AG09319 (cell line): Measurements from ENCODE around the gene AK8.

Experiments used
- DNase-seq: peaks from one replicate; pipeline ENCODE4 v3.0.0-alpha.2; 2010; ENCODE audit warnings: low read depth; ENCODE audit errors: extremely low read depth
- TF ChIP-seq, protein P1 (sequence below): IDR thresholded peaks from 2 replicates; pipeline ENCODE4 v1.5.1; 2011; ENCODE audit warnings: low read depth, mild to moderate bottlenecking, inconsistent platforms, low read length, moderate library complexity

AK8 gene

GRCh38 chr9:132824951-132825350, 53.1 kb downstream of the AK8 start:
- TF ChIP-seq, protein P1, sequence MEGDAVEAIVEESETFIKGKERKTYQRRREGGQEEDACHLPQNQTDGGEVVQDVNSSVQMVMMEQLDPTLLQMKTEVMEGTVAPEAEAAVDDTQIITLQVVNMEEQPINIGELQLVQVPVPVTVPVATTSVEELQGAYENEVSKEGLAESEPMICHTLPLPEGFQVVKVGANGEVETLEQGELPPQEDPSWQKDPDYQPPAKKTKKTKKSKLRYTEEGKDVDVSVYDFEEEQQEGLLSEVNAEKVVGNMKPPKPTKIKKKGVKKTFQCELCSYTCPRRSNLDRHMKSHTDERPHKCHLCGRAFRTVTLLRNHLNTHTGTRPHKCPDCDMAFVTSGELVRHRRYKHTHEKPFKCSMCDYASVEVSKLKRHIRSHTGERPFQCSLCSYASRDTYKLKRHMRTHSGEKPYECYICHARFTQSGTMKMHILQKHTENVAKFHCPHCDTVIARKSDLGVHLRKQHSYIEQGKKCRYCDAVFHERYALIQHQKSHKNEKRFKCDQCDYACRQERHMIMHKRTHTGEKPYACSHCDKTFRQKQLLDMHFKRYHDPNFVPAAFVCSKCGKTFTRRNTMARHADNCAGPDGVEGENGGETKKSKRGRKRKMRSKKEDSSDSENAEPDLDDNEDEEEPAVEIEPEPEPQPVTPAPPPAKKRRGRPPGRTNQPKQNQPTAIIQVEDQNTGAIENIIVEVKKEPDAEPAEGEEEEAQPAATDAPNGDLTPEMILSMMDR = no peak
- no peak for DNase-seq

DNA sequence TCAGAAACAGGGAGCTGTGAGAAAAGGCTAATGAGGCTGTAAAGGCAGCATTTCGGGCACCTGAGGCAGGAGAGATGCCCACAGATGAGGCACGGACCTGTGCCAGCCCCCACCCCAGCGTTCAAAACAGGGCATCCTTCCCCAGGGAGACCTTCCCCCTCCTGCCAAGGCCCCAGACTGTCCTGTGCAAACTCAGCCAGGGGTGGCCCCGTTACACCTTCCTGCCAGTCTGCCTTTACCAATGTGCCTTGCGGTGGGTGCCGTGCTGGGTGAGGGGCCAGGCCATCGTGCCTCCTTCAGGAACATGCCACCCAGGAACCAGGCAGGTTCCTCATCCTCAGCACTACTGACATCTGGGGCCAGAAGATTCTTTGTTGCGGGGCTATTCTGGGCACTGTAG, 53.9 kb downstream of the AK8 start:
- DNase-seq = no peak
- TF ChIP-seq, protein P1 = no peak

GRCh38 chr9:132823370-132824145, 54.5 kb downstream of the AK8 start:
- no peak for DNase-seq
- TF ChIP-seq, protein P1 = no peak

DNA sequence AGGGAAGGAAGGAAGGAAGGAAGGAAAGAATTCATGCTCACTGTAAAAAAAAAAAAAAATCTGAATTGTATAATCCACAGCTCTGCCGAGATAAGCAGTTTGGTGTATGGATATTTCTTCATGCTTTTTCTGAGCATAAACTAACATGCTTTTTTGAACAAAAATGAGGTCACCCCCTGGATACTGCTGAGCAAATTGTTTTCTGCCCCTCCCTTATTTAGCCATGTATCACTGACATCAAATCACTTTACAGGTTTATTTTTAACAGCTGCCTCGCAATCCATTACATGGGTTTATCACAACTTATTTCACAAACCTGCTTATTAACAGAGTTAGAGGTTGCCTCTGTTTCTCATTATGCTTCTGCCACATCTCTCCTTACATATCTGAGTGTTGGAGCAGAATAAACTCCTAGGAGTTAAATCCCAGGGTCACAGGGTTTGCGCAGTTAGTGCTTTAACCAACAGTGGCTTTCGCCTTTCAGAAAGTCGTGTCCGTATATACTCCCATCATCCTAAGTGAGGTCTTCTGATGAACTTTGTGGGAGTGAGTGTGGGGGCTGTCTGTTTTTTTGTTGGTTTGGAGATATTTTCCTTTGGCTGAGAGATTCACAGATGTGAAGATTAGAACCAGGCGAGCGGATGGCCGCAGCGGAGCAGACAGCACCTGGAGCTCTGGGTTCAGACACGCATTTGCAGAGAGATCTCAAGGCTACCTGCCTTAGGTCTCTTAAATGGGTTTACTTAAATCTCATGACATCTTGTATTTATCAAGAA, 57.7 kb downstream of the AK8 start:
- TF ChIP-seq, protein P1 = no peak
- no peak for DNase-seq

GRCh38 chr9:132818588-132818987, 59.5 kb downstream of the AK8 start:
- TF ChIP-seq, protein P1 = no peak
- DNase-seq = no peak

DNA sequence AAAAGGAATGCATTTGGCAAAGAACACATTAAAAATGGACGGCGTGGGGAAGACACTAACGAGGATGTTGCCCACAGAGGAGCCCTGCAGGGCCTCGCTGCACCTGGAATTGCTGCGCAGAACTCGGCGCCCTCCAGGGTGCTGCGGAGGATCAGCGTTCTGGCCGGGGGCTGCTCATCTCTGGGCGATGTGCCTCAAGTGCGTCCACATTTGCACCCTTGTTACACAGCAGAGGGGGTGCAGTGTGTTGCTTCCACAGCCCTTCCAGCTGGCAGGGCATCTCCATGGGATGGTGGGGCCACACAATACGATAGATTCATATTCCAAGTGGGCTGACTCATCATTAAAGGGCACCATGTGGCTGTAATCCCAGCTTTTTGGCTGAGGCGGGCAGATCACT, 63.1 kb downstream of the AK8 start:
- TF ChIP-seq, protein P1 = no peak
- DNase-seq = no peak

DNA sequence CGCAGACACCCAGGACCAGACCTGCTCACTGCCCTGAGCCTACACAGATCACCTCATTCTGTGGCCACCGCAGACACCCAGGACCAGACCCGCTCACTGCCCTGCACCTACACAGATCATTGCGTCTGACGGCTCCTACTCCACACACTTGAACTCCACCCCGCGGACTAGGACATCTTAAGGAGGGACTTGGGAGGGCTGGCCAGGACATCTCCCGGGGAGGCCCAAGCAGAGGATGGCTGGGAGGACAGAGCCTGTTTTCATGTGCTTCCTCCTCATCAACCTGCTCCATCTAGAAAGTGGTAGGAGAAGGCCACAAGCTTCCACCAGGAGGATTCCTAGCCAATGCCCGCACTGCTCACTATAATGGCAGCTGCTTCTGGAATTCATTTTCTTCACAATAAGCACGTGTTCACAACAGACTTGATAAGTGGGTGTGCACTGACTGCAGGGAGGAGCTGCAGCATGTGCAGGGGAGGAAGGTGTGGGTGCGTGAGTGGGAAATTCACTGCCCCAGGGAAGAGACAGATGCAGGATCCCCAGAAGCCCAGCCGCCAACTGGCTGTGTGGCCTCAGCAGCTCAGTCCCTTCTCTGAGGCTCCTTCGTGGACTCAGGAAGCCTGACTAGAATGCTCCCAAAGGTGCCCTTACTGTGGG, 64.8 kb downstream of the AK8 start:
- no peak for DNase-seq
- TF ChIP-seq, protein P1 = no peak
